Activated T-cell treated with anti-CD3 and anti-CD28 coated beads, Interleukin-2, amount 50 U/mL, for 24 hours (primary cell): ENCODE data around the gene KRIT1.

Source experiments
- DNase-seq: peaks from one replicate; pipeline ENCODE4 v3.0.0-alpha.2; 2020
- H3K27ac Mint-ChIP-seq: 2 replicates; pipeline ENCODE4 v1.8.0; 2020; ENCODE audit warnings: mild to moderate bottlenecking, mixed read lengths
- H3K27me3 Mint-ChIP-seq: 2 replicates; pipeline ENCODE4 v1.8.0; 2020; ENCODE audit warnings: mixed read lengths
- H3K36me3 Mint-ChIP-seq: 2 replicates; pipeline ENCODE4 v1.8.0; 2020; ENCODE audit warnings: low read depth, mixed read lengths
- H3K4me1 Mint-ChIP-seq: 2 replicates; pipeline ENCODE4 v1.8.0; 2020; ENCODE audit warnings: low read depth, mixed read lengths
- H3K4me3 Mint-ChIP-seq: 2 replicates; pipeline ENCODE4 v1.8.0; 2020; ENCODE audit warnings: mild to moderate bottlenecking, moderate library complexity, mixed read lengths
- H3K9me3 Mint-ChIP-seq: 2 replicates; pipeline ENCODE4 v1.8.0; 2020; ENCODE audit warnings: mixed read lengths

KRIT1 gene

GRCh38 chr7:92150450-92151017 is 95.2 kb downstream of the KRIT1 start:
- no peaks in the 10 kb centered on the region for H3K9me3 Mint-ChIP-seq
- H3K4me3 Mint-ChIP-seq, result no peak overlapping the region
- H3K4me1 Mint-ChIP-seq, result no peaks in the 10 kb centered on the region
- H3K36me3 Mint-ChIP-seq, result no peaks in the 10 kb centered on the region
- H3K27me3 Mint-ChIP-seq, result peaks cover 4% of the 10 kb centered on the region
- no peak for DNase-seq
- no peak overlapping the region for H3K27ac Mint-ChIP-seq

- no peaks in the 10 kb centered on the region for H3K4me1 Mint-ChIP-seq
- no peaks in the 10 kb centered on the region for H3K36me3 Mint-ChIP-seq
- no peaks in the 10 kb centered on the region for H3K9me3 Mint-ChIP-seq
- H3K27ac Mint-ChIP-seq, result no peak overlapping the region
- H3K4me3 Mint-ChIP-seq, result no peak overlapping the region
- peaks cover 2% of the 10 kb centered on the region for H3K27me3 Mint-ChIP-seq
- no peak for DNase-seq
These were observed 95.9 kb downstream of the KRIT1 start for GRCh38 chr7:92149736-92150239.
